Keratinocyte (primary cell): ENCODE measurements around the gene GPR173. TPM values are rescaled to one million over a fixed set of nuclear protein-coding genes. Genes with fewer than 3 reads are reported as not detected.

ENCODE experiments used
- DNase-seq: peaks from one replicate; pipeline ENCODE4 v3.0.0-alpha.2; 2011; ENCODE audit warnings: low read depth, missing footprints, low spot score
- FAIRE-seq: peaks from 2 replicates; lab custom pipeline; 2011; peaks lifted over from hg19 to GRCh38; lab: Jason Lieb, UNC
- H2AFZ ChIP-seq: 2 replicates; pipeline ENCODE4 v1.6.0; 2012; ENCODE audit warnings: low read length, control low read depth, inconsistent platforms; ENCODE audit not compliant: control insufficient read depth
- H3K27ac ChIP-seq: 2 replicates; pipeline ENCODE4 v1.5.1; 2011; ENCODE audit warnings: low read length; ENCODE audit not compliant: control insufficient read depth, insufficient read depth
- H3K27me3 ChIP-seq: 3 replicates; pipeline ENCODE4 v1.6.0; 2011; ENCODE audit warnings: low read length; ENCODE audit not compliant: control insufficient read depth, insufficient read depth; ENCODE audit errors: extremely low read depth
- H3K36me3 ChIP-seq, 2 experiments: 2 replicates in 1 of 2; 3 replicates in 1 of 2; pipeline ENCODE4 v1.5.1; 2011; ENCODE audit warnings: low read length in 2 of 2, mild to moderate bottlenecking in 1 of 2; ENCODE audit not compliant: control insufficient read depth in 2 of 2, insufficient read depth in 2 of 2; ENCODE audit errors: extremely low read depth in 1 of 2
- H3K4me1 ChIP-seq: 3 replicates; pipeline ENCODE4 v1.5.1; 2011; ENCODE audit warnings: low read length; ENCODE audit not compliant: control insufficient read depth, insufficient read depth; ENCODE audit errors: extremely low read depth
- H3K4me2 ChIP-seq: 3 replicates; pipeline ENCODE4 v1.6.0; 2011; ENCODE audit warnings: low read depth, low read length; ENCODE audit not compliant: control insufficient read depth, insufficient read depth; ENCODE audit errors: extremely low read depth
- H3K4me3 ChIP-seq, 3 experiments: fragments of 200-600 bp in 1 of 3; sonication (generic) in 1 of 3; 2 replicates in 2 of 3; 3 replicates in 1 of 3; pipeline ENCODE4 v1.5.1; 2011 to 2016; ENCODE audit warnings: low read length in 3 of 3, mild to moderate bottlenecking in 3 of 3, control low read depth in 2 of 3, inconsistent platforms in 1 of 3, low read depth in 1 of 3, mixed read lengths in 1 of 3, mixed run types in 1 of 3, moderate library complexity in 1 of 3; ENCODE audit not compliant: control insufficient read depth in 2 of 3, insufficient read depth in 2 of 3; ENCODE audit errors: extremely low read depth in 1 of 3
- H3K79me2 ChIP-seq: 2 replicates; pipeline ENCODE4 v1.6.0; 2012; ENCODE audit warnings: low read length; ENCODE audit not compliant: control insufficient read depth, insufficient read depth
- H3K9ac ChIP-seq: 3 replicates; pipeline ENCODE4 v1.6.0; 2011; ENCODE audit warnings: low read length; ENCODE audit not compliant: control insufficient read depth, insufficient read depth; ENCODE audit errors: extremely low read depth
- H3K9me1 ChIP-seq: 3 replicates; pipeline ENCODE4 v1.6.0; 2011; ENCODE audit warnings: low read length; ENCODE audit not compliant: control insufficient read depth, insufficient read depth; ENCODE audit errors: extremely low read depth
- H3K9me3 ChIP-seq: 2 replicates; pipeline ENCODE4 v1.5.1; 2012; ENCODE audit warnings: low read depth, low read length; ENCODE audit not compliant: control insufficient read depth
- H4K20me1 ChIP-seq: 3 replicates; pipeline ENCODE4 v1.6.0; 2011; ENCODE audit warnings: low read length; ENCODE audit not compliant: control insufficient read depth, insufficient read depth; ENCODE audit errors: extremely low read depth
- EZH2 ChIP-seq: IDR thresholded peaks from one replicate; pipeline ENCODE4 v1.6.1; 2012; ENCODE audit warnings: inconsistent platforms, mild to moderate bottlenecking, low read length, moderate library complexity
- dilution Hi-C: fragments of 300-500 bp; cut with MboI; formaldehyde crosslinking; loops from one replicate; pipeline ENCODE4 v1.7.0; 2020; ENCODE audit warnings: low sequenced_read_pairs; ENCODE audit not compliant: extremely low pct_ligation_motif_present
- polyA plus RNA-seq, 5 experiments: library from polyadenylated mRNA; depleted of rRNA in 3 of 5; stranded (reverse) in 3 of 5; stranded (forward) in 1 of 5; unstranded in 1 of 5; fragments of >200 nt; gene quantifications; 1 replicate in 1 of 5; 2 replicates in 3 of 5; 3 replicates in 1 of 5; pipeline versions ENCODE4 v1.2.1 to v1.2.3, GENCODE V29; 2011 to 2012; ENCODE audit warnings: missing spikeins in 2 of 5, low read depth in 1 of 5, low replicate concordance in 1 of 5
- TF ChIP-seq, protein P1 (sequence below), 3 experiments: IDR thresholded peaks in 1 of 3; conservative IDR thresholded peaks in 1 of 3; optimal IDR thresholded peaks in 1 of 3; 2 replicates in 2 of 3; 3 replicates in 1 of 3; pipeline versions ENCODE3 to v1.5.1; 2011; ENCODE audit warnings: low read length in 3 of 3, mild to moderate bottlenecking in 3 of 3, moderate library complexity in 2 of 3, control low read depth in 1 of 3, inconsistent platforms in 1 of 3; ENCODE audit not compliant: insufficient read depth in 2 of 3; ENCODE audit errors: extremely low read depth in 1 of 3

GPR173 gene
- polyA plus RNA-seq, 1 donor (not counting 4 experiments of a cell fraction or from before 2014, with no cell fraction given): 0.08 TPM

DNA sequence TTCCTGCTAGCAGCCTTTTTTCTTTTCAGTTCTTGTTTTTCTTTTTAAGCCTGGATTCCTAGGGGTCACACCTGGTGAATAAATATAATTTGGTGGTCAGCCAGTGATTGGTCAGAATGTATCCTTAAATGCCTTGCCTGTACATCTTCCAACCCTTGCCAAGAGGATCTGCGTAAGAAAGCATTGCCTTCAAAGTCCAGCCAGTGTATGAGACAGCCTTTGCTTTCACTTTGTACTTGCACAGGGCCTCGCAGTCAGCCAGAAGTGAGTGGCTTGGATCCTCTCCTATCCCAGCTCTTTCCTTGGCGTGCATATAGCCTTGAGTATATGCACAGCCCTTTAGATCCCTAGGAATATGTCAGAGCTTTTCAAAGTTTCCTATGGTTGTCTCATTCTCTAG, 67.5 kb downstream of the GPR173 start:
- TF ChIP-seq EZH2: no peak
- TF ChIP-seq, protein P1, sequence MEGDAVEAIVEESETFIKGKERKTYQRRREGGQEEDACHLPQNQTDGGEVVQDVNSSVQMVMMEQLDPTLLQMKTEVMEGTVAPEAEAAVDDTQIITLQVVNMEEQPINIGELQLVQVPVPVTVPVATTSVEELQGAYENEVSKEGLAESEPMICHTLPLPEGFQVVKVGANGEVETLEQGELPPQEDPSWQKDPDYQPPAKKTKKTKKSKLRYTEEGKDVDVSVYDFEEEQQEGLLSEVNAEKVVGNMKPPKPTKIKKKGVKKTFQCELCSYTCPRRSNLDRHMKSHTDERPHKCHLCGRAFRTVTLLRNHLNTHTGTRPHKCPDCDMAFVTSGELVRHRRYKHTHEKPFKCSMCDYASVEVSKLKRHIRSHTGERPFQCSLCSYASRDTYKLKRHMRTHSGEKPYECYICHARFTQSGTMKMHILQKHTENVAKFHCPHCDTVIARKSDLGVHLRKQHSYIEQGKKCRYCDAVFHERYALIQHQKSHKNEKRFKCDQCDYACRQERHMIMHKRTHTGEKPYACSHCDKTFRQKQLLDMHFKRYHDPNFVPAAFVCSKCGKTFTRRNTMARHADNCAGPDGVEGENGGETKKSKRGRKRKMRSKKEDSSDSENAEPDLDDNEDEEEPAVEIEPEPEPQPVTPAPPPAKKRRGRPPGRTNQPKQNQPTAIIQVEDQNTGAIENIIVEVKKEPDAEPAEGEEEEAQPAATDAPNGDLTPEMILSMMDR (optimal IDR thresholded peaks at IDR 0.05 in 1 of 3, IDR thresholded peaks at IDR 0.05 in 1 of 3, conservative IDR thresholded peaks at IDR 0.05 in 1 of 3; ENCODE audit: extremely low read depth in 1 of 3, insufficient read depth in 2 of 3, low read length in 3 of 3): no peak
- Histone ChIP-seq H2AFZ (no peak overlapping the region), H3K4me1 (no peaks in the 10 kb centered on the region), H3K27me3 (no peaks in the 10 kb centered on the region), H3K9ac (no peak overlapping the region), H4K20me1 (no peaks in the 10 kb centered on the region), H3K4me3 (no peak overlapping the region), H3K9me1 (no peaks in the 10 kb centered on the region), H3K4me2 (peak overlapping the region; percentile 22), H3K27ac (no peak overlapping the region), H3K9me3 (no peaks in the 10 kb centered on the region), H3K79me2 (no peaks in the 10 kb centered on the region), H3K36me3 (no peaks in the 10 kb centered on the region)
- DNase-seq: no peak
- dilution Hi-C loops: no loop called here
- no peak for FAIRE-seq

DNA sequence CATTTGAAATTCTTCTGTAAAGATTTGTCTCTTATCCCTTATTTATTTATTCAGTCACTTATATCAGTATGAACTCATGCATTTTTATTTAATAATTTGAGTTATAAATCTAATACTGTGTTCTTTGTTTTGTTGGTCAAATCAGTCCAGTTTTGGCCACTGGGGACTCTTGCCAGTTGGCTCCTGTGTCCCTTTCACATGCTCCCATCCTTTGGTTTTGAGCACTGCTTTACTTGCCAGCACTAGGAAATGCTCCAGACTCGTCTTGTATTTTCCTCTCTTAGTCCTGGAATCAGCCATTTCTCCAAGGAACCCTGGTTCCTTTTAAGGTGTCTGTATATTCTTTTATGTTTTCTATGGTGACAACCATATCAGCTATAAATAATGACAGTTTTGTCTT, 73.4 kb downstream of the GPR173 start:
- Histone ChIP-seq H3K9me3 (no peaks in the 10 kb centered on the region), H3K36me3 (no peaks in the 10 kb centered on the region), H3K27me3 (no peaks in the 10 kb centered on the region), H3K4me1 (no peaks in the 10 kb centered on the region), H2AFZ (no peak overlapping the region), H4K20me1 (no peaks in the 10 kb centered on the region), H3K4me3 (no peak overlapping the region), H3K9me1 (no peaks in the 10 kb centered on the region), H3K27ac (no peak overlapping the region), H3K79me2 (no peaks in the 10 kb centered on the region), H3K9ac (no peak overlapping the region), H3K4me2 (no peak overlapping the region)
- dilution Hi-C loops: no loop called here
- TF ChIP-seq, protein P1 (optimal IDR thresholded peaks at IDR 0.05 in 1 of 3, IDR thresholded peaks at IDR 0.05 in 1 of 3, conservative IDR thresholded peaks at IDR 0.05 in 1 of 3; ENCODE audit: extremely low read depth in 1 of 3, insufficient read depth in 2 of 3, low read length in 3 of 3): no peak
- no peak for TF ChIP-seq EZH2
- no peak for FAIRE-seq
- DNase-seq: no peak
